B cell (primary cell): ENCODE measurements around the gene TMEM154. TPM values are rescaled to one million over a fixed set of nuclear protein-coding genes. Genes with fewer than 3 reads are reported as not detected.

ENCODE experiments used
- ATAC-seq: fragments of 200-7000 bp; cut with Tn5 transposase; one replicate; pipeline ENCODE4 v1.10.0; 2021; ENCODE audit warnings: low read depth, mild to moderate bottlenecking, moderate number of reproducible peaks, moderate library complexity
- CTCF ChIA-PET: fragments of 350-600 bp; sonication (Branson Sonifier 250); formaldehyde crosslinking; loops from one replicate; lab custom pipeline; 2021; ENCODE audit warnings: antibody characterized with exemption, inconsistent platforms; lab: Charles Lee
- POLR2A ChIA-PET: fragments of 350-600 bp; sonication (Branson Sonifier 250); formaldehyde crosslinking; loops from one replicate; lab custom pipeline; 2021; ENCODE audit warnings: antibody characterized with exemption; lab: Charles Lee
- DNase-seq: peaks from one replicate; pipeline ENCODE4 v3.0.0; 2013
- H2AFZ ChIP-seq: 2 replicates; pipeline ENCODE4 v1.6.1; 2012; ENCODE audit warnings: mild to moderate bottlenecking, low read depth, low read length; ENCODE audit not compliant: insufficient read depth, poor library complexity, severe bottlenecking
- H3K27ac ChIP-seq, 2 donors: 1 replicate in 1 of 2; 2 replicates in 1 of 2; pipeline ENCODE4 v1.5.1; 2012 to 2013; ENCODE audit warnings: low read length in 2 of 2, mild to moderate bottlenecking in 2 of 2, moderate library complexity in 1 of 2
- H3K27me3 ChIP-seq, 4 experiments: fragments of 200-600 bp in 1 of 4; sonication (generic) in 1 of 4; replicated peaks in 1 of 4; 1 replicate in 2 of 4; 2 replicates in 2 of 4; pipeline versions ENCODE4 v1.6.1 to v1.7.0; 2013 to 2016; ENCODE audit warnings: low read length in 3 of 4, mild to moderate bottlenecking in 2 of 4, mixed read lengths in 1 of 4, moderate library complexity in 1 of 4; ENCODE audit not compliant: insufficient read depth in 4 of 4, control insufficient read depth in 3 of 4; ENCODE audit errors: control extremely low read depth in 1 of 4
- H3K36me3 ChIP-seq, 2 experiments: replicated peaks in 1 of 2; 1 replicate in 1 of 2; 2 replicates in 1 of 2; pipeline versions ENCODE4 v1.6.1 to v1.7.1; 2013; ENCODE audit warnings: low read length in 1 of 2; ENCODE audit not compliant: insufficient read depth in 2 of 2, control insufficient read depth in 1 of 2; ENCODE audit errors: control extremely low read depth in 1 of 2, extremely low read depth in 1 of 2
- H3K4me1 ChIP-seq, 2 donors: fragments of 200-600 bp in 1 of 2; sonication (generic) in 1 of 2; 1 replicate in 1 of 2; 2 replicates in 1 of 2; pipeline versions ENCODE4 v1.5.1 to v1.6.1; 2013 to 2017; ENCODE audit warnings: low read length in 2 of 2; ENCODE audit not compliant: control insufficient read depth in 2 of 2, insufficient read depth in 2 of 2
- H3K4me2 ChIP-seq: replicated peaks from 2 replicates; pipeline ENCODE3; 2012; ENCODE audit warnings: mild to moderate bottlenecking, low read depth, low read length; ENCODE audit not compliant: poor library complexity, severe bottlenecking
- H3K4me3 ChIP-seq, 5 experiments: fragments of 200-600 bp in 1 of 5; sonication (generic) in 1 of 5; 1 replicate in 3 of 5; 2 replicates in 2 of 5; pipeline versions ENCODE4 v1.5.1 to v1.7.0; 2011 to 2016; ENCODE audit warnings: low read length in 4 of 5, mild to moderate bottlenecking in 4 of 5, low read depth in 2 of 5, control low read depth in 1 of 5, moderate library complexity in 1 of 5; ENCODE audit not compliant: insufficient read depth in 1 of 5; ENCODE audit errors: control extremely low read depth in 1 of 5, extremely low read depth in 1 of 5
- H3K79me2 ChIP-seq: fragments of 200-600 bp; sonication (generic); one replicate; pipeline ENCODE4 v1.6.0; 2016; ENCODE audit warnings: low read length; ENCODE audit not compliant: control insufficient read depth, insufficient read depth
- H3K9ac ChIP-seq: fragments of 200-600 bp; sonication (generic); 2 replicates; pipeline ENCODE4 v1.6.1; 2017; ENCODE audit warnings: mild to moderate bottlenecking, low read length, moderate library complexity
- H3K9me3 ChIP-seq, 3 donors: one replicate each; pipeline versions ENCODE4 v1.6.1 to v1.7.1; 2013; ENCODE audit warnings: low read length in 2 of 3; ENCODE audit not compliant: control insufficient read depth in 2 of 3, insufficient read depth in 1 of 3; ENCODE audit errors: control extremely low read depth in 1 of 3
- H4K20me1 ChIP-seq: 2 replicates; pipeline ENCODE4 v1.6.0; 2012; ENCODE audit warnings: mild to moderate bottlenecking, low read length; ENCODE audit not compliant: insufficient read depth, control insufficient read depth, poor library complexity, severe bottlenecking
- H3K27ac Mint-ChIP-seq: one replicate; pipeline ENCODE4 v1.8.0; 2021; ENCODE audit warnings: mixed read lengths
- H3K27me3 Mint-ChIP-seq: one replicate; pipeline ENCODE4 v1.8.0; 2021; ENCODE audit warnings: mixed read lengths
- H3K4me1 Mint-ChIP-seq: one replicate; pipeline ENCODE4 v1.8.0; 2021; ENCODE audit warnings: mixed read lengths
- H3K4me3 Mint-ChIP-seq: one replicate; pipeline ENCODE4 v1.8.0; 2021; ENCODE audit warnings: mixed read lengths
- H3K9me3 Mint-ChIP-seq: one replicate; pipeline ENCODE4 v1.8.0; 2022; ENCODE audit warnings: mixed read lengths; ENCODE audit not compliant: insufficient read depth
- EZH2 ChIP-seq: IDR thresholded peaks from 2 replicates; pipeline ENCODE4 v1.6.1; 2012; ENCODE audit warnings: borderline replicate concordance, low read depth, mild to moderate bottlenecking, moderate library complexity, low read length; ENCODE audit not compliant: insufficient read depth, poor library complexity, severe bottlenecking
- WGBS: methylation state at CpG from one replicate; pipeline ENCODE4 v1.1.5; 2013; ENCODE audit warnings: missing lambda C conversion rate; ENCODE audit not compliant: insufficient coverage; 5-methylcytosine and 5-hydroxymethylcytosine counted together
- intact Hi-C: fragments of 100-400 bp; cut with micrococcal nuclease; formaldehyde crosslinking; loops from one replicate; pipeline ENCODE4 v1.10.0; 2022
- polyA plus RNA-seq: library from polyadenylated mRNA; depleted of rRNA; stranded (reverse); fragments of >200 nt; gene quantifications from 2 replicates; pipeline ENCODE4 v1.2.3, GENCODE V29; 2012
- total RNA-seq, 2 donors: library from RNA; stranded (reverse); fragments of 120-200 nt in 1 of 2; gene quantifications; 1 replicate in 1 of 2; 2 replicates in 1 of 2; pipeline versions ENCODE4 v1.2.3 to v1.2.4, GENCODE V29; 2013 to 2022
- TF ChIP-seq, protein P1 (sequence below): fragments of 200-600 bp; IDR thresholded peaks from one replicate; pipeline ENCODE4 v1.8.0; 2022; ENCODE audit warnings: antibody characterized with exemption, mild to moderate bottlenecking

The TMEM154 gene
- total and polyA plus RNA-seq, 2 donors (not counting 1 experiment from before 2014, with no cell fraction given) = 20.1 to 99.1 TPM

DNA sequence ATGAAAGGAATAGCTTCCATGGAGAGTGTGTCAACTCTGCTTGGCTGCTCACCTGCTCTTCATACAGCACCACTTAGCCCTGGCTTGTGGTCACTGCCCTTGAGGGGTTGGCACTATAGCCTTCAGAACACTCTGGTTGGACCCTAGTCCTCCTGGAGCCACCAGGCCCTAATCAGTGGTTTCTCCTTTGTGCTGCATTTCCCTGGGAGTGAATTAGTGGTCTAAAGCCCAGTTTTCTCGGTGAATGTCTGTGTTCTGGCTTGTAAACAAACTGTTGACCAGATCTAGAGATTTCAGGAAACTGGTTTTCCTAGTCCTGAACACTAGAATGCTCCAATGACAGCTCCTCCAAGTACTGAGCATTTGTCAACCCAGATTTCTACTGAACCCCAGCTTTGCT, 28.6 kb upstream of the TMEM154 start:
- POLR2A ChIA-PET = no interaction called here
- WGBS = 80% methylated on average over 1 of the region's 1 CpG
- no peak overlapping the region for H3K27ac ChIP-seq
- H3K4me3 ChIP-seq = no peak overlapping the region
- CTCF ChIA-PET = interaction anchor here (1.6 kb wide), 1 partner anchor 68 kb away, joined by 4 read pairs; no protein-coding TSS in a partner anchor
- Mint-ChIP-seq H3K27me3 (no peaks in the 10 kb centered on the region), H3K4me3 (no peak overlapping the region), H3K27ac (no peak overlapping the region), H3K4me1 (peaks cover 5% of the 10 kb centered on the region), H3K9me3 (peaks cover 4% of the 10 kb centered on the region)
- H3K79me2 ChIP-seq = no peaks in the 10 kb centered on the region
- peaks cover 0 to 15% (median 2%) of the 10 kb centered on the region in 3 donors for H3K9me3 ChIP-seq
- no peaks in the 10 kb centered on the region for H4K20me1 ChIP-seq
- H3K4me2 ChIP-seq = no peak overlapping the region
- H2AFZ ChIP-seq = no peak overlapping the region
- no peaks in the 10 kb centered on the region for H3K27me3 ChIP-seq
- ATAC-seq = no peak
- no peak for TF ChIP-seq EZH2
- TF ChIP-seq, protein P1, sequence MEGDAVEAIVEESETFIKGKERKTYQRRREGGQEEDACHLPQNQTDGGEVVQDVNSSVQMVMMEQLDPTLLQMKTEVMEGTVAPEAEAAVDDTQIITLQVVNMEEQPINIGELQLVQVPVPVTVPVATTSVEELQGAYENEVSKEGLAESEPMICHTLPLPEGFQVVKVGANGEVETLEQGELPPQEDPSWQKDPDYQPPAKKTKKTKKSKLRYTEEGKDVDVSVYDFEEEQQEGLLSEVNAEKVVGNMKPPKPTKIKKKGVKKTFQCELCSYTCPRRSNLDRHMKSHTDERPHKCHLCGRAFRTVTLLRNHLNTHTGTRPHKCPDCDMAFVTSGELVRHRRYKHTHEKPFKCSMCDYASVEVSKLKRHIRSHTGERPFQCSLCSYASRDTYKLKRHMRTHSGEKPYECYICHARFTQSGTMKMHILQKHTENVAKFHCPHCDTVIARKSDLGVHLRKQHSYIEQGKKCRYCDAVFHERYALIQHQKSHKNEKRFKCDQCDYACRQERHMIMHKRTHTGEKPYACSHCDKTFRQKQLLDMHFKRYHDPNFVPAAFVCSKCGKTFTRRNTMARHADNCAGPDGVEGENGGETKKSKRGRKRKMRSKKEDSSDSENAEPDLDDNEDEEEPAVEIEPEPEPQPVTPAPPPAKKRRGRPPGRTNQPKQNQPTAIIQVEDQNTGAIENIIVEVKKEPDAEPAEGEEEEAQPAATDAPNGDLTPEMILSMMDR = no peak
- intact Hi-C loops = no loop called here
- DNase-seq = no peak
- no peaks in the 10 kb centered on the region for H3K36me3 ChIP-seq
- H3K9ac ChIP-seq = no peak overlapping the region
- H3K4me1 ChIP-seq = peaks cover 0 to 7% of the 10 kb centered on the region in 2 donors

GRCh38 chr4:152707632-152708031, 27.8 kb upstream of the TMEM154 start:
- H3K9me3 Mint-ChIP-seq = peaks cover 4% of the 10 kb centered on the region
- peaks cover 5% of the 10 kb centered on the region for H3K4me1 Mint-ChIP-seq
- Histone ChIP-seq H3K27me3 (no peaks in the 10 kb centered on the region), H3K4me1 (peaks cover 0 to 7% of the 10 kb centered on the region in 2 donors), H3K4me3 (no peak overlapping the region), H4K20me1 (no peaks in the 10 kb centered on the region), H3K9ac (no peak overlapping the region), H3K9me3 (peaks cover 0 to 15% (median 2%) of the 10 kb centered on the region in 3 donors), H2AFZ (no peak overlapping the region), H3K79me2 (no peaks in the 10 kb centered on the region), H3K4me2 (no peak overlapping the region), H3K27ac (no peak overlapping the region), H3K36me3 (no peaks in the 10 kb centered on the region)
- intact Hi-C loops = no loop called here
- CTCF ChIA-PET = no interaction called here
- ATAC-seq (no peak), DNase-seq (no peak)
- H3K27ac Mint-ChIP-seq = no peak overlapping the region
- H3K4me3 Mint-ChIP-seq = no peak overlapping the region
- TF ChIP-seq EZH2 = no peak
- TF ChIP-seq, protein P1 = no peak
- no peaks in the 10 kb centered on the region for H3K27me3 Mint-ChIP-seq
- POLR2A ChIA-PET = no interaction called here
- 87% methylated on average over 5 of the region's 5 CpGs for WGBS
